ENCODE data around the gene MED13.
"Not testable (repeated sequence)": the region's sequence is repeated elsewhere in the genome, so short reads cannot be mapped to it uniquely, and the experiment has no call there.

Gene MED13

DNA sequence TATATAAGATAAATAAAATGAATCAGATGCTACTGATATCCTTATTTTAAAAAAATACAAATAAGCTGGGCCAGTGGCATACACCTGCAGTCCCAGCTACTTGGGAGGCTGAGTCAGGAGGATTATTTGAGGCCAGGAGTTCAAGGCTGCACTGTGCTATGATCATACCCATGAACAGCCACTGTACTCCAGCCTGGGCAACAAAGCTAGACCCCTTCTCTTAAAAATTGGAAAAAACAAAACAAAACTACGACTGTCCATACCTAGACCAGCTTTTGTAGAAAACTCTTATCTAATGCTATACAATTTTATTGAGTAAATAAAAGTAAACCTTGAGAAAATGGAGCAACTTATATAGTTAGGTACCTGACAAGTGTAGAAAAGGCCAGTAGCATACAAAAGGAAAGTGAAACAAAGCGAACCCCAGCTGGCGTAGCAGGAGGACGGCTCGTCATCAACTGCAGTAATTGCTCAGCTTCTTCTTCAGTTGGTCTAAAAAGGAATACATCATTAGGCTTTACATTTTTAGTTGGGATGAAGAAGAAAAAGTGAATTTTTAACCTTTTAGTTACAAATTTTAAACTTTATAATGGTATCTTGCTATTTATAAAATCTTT is 160.9 kb downstream of the MED13 start:
- peak; percentile 13 for DNase-seq

DNA sequence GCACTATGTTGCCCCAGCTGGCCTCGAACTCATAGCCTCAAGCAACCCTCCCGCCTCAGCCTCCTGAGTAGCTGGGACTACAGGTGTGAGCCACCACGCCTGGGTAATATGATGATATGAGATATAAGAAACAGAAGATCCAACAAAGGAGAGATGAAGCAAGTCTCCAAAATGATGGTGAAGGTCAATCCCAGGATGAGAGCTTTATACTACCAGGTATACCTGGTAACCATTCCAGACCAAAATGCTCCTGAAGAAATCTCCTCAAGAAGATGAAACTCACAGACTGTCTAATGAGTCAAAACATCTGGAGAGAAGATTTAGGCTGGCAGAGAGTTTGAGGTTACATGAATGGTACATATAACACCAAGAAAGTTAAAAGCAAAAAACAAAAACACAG is 161.8 kb downstream of the MED13 start:
- no peak for DNase-seq

DNA sequence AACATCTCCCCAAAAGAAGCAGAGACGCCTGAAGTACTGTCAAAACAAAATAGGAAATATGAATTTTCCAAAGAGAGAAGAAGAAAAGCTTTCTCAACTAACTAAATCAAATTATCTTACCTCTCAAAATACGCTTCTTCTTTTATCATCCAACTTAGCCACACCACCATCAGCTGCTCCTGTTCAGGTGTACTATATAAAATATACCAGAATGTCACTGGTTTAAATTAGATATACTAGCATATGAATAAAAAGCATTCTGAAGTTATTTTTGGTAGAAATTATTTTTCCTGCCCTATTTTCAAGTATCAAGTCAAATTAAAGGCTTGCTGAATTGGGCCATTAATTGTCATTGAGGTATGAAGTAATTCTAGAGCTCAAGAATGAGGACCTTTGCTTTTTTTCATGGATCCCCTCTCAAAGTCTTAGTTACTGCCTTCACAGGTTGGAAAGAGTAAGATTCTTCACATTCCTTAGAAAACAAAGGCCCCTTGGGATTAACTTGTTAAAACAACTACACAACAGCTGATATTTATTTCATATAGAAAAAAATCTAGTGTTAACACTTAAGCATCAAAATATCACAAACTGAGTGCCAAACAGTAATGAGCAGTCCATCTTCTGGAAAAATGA is 167.4 kb downstream of the MED13 start:
- DNase-seq = no peak

DNA sequence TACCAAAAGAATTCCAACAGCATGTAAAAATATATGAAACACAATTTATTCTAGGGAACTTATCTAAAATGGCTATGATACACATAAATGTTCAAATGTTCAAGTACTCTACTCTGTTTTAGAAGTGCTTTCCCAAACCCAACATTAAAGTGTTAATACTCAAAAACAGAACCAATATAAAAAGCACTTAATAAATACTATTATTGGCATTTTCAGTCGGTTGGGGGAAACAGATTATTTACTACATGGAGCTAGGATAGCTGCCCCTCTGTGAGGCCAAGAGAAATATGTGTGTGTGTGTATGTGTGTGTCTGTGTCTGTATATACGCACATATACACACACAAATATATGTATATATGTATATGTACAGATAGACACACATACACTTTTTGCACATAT is 169.7 kb downstream of the MED13 start:
- DNase-seq = no peak

DNA sequence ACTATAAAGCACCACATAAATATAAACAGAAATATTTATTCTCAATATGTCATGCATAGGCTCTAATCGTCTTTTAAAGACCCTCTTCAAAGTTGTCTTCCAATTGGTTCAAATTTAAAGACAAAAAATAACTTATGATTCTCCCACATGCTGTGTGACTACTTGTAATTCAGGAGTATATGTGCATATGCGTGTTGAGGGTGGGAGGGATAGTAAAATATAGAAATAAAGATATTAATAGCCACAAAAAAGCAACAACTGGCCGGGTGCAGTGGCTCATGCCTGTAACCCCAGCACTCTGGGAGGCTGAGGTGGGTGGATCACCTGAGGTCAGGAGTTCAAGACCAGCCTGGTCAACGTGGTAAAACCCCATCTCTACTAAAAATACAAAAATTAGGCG is 170.8 kb downstream of the MED13 start:
- DNase-seq = not testable (repeated sequence)
